GM19372 (cell line): ENCODE data around the gene PDE3B.
"Not testable (repeated sequence)": the region's sequence is repeated elsewhere in the genome, so short reads cannot be mapped to it uniquely, and the experiment has no call there.

Experiments
- ATAC-seq: cut with Tn5 transposase; IDR thresholded peaks from one replicate; pipeline ENCODE4 v1.9.1; 2021; ENCODE audit warnings: mild to moderate bottlenecking, low read depth, moderate library complexity; ENCODE audit not compliant: unreplicated experiment

The PDE3B gene

GRCh38 chr11:14643697-14644225 is at the start of gene PDE3B:
TSS of gene PDE3B (plus strand) at chr11:14643804. CDS start at chr11:14644076, 272 bp downstream.
- ATAC-seq: peak; percentile 70

- not testable (repeated sequence) for ATAC-seq
Observed at GRCh38 chr11:14595261-14595660, 48.3 kb upstream of the PDE3B start.

GRCh38 chr11:14607713-14608112 is 35.9 kb upstream of the PDE3B start:
- no peak for ATAC-seq

GRCh38 chr11:14609902-14610301 is 33.7 kb upstream of the PDE3B start:
- no peak for ATAC-seq

GRCh38 chr11:14611939-14612338 is 31.7 kb upstream of the PDE3B start:
- ATAC-seq: no peak

- ATAC-seq: no peak
Observed at GRCh38 chr11:14612694-14613093, 30.9 kb upstream of the PDE3B start.

GRCh38 chr11:14614091-14614622 is 29.4 kb upstream of the PDE3B start:
- no peak for ATAC-seq

GRCh38 chr11:14617241-14618027 is 26.2 kb upstream of the PDE3B start:
- no peak for ATAC-seq

GRCh38 chr11:14618060-14618459 is 25.5 kb upstream of the PDE3B start:
- no peak for ATAC-seq

- ATAC-seq: no peak
Observed at GRCh38 chr11:14619603-14620531, 23.7 kb upstream of the PDE3B start.

GRCh38 chr11:14622223-14622954 is 21.2 kb upstream of the PDE3B start:
- no peak for ATAC-seq

GRCh38 chr11:14623036-14623435 is 20.6 kb upstream of the PDE3B start:
- no peak for ATAC-seq

- ATAC-seq: no peak
Observed at GRCh38 chr11:14625586-14626205, 17.9 kb upstream of the PDE3B start.

GRCh38 chr11:14626650-14627049 is 17.0 kb upstream of the PDE3B start:
- ATAC-seq: no peak

- ATAC-seq: not testable (repeated sequence)
Observed at GRCh38 chr11:14633506-14634224, 9.9 kb upstream of the PDE3B start.

- no peak for ATAC-seq
Observed at GRCh38 chr11:14634813-14635212, 8.8 kb upstream of the PDE3B start.

- no peak for ATAC-seq
Observed at GRCh38 chr11:14635546-14635945, 8.1 kb upstream of the PDE3B start.

GRCh38 chr11:14636119-14636518 is 7.5 kb upstream of the PDE3B start:
- ATAC-seq: peak; percentile 76

GRCh38 chr11:14637868-14638409 is 5.7 kb upstream of the PDE3B start:
- ATAC-seq: no peak
